GM19025 (cell line): ENCODE data around the gene RAB41.
A peak's percentile ranks its signal among the peaks of the same experiment; 100 is the strongest.
"Not testable (repeated sequence)": the region's sequence is repeated elsewhere in the genome, so short reads cannot be mapped to it uniquely, and the experiment has no call there.

ENCODE experiments used
- ATAC-seq: cut with Tn5 transposase; IDR thresholded peaks from one replicate; pipeline ENCODE4 v1.9.1; 2021; ENCODE audit warnings: mild to moderate bottlenecking, low read depth, moderate library complexity; ENCODE audit not compliant: unreplicated experiment

RAB41 gene

GRCh38 chrX:70289793-70290770, 8.1 kb downstream of the RAB41 start, which contains the start of the genes KIF4A and PDZD11:
KIF4A (plus strand) TSS chrX:70290104; CDS start chrX:70290459, 355 bp downstream.
PDZD11 (minus strand) TSS chrX:70289927; CDS start chrX:70289341, 586 bp downstream.
- ATAC-seq, result peak; percentile 96

- ATAC-seq, result no peak
These were observed 10.8 kb downstream of the RAB41 start for GRCh38 chrX:70292788-70293187.

- ATAC-seq, result no peak
These were observed 11.6 kb downstream of the RAB41 start for GRCh38 chrX:70293621-70294020.

- ATAC-seq, result no peak
These were observed 19.7 kb downstream of the RAB41 start for GRCh38 chrX:70301716-70302115.

GRCh38 chrX:70313503-70313902, 31.5 kb downstream of the RAB41 start:
- ATAC-seq, result no peak

- no peak for ATAC-seq
These were observed 40.8 kb downstream of the RAB41 start for GRCh38 chrX:70322784-70323183.

GRCh38 chrX:70323628-70324027, 41.7 kb downstream of the RAB41 start:
- ATAC-seq, result not testable (repeated sequence)

GRCh38 chrX:70324326-70324725, 42.4 kb downstream of the RAB41 start:
- ATAC-seq, result no peak

- no peak for ATAC-seq
These were observed 49.2 kb downstream of the RAB41 start for GRCh38 chrX:70331161-70331560.

GRCh38 chrX:70332600-70332999, 50.6 kb downstream of the RAB41 start:
- no peak for ATAC-seq
